ENCODE measurements around the gene CCDC146. TPM values are rescaled to one million over a fixed set of nuclear protein-coding genes. Genes with fewer than 3 reads are reported as not detected.

The CCDC146 gene
- total and polyA plus RNA-seq, 9 of the 15 experiments (the other 6 are each of a cell fraction or from before 2014, with no cell fraction given): 0.10 to 0.98 (median 0.26) TPM; not detected in 1

DNA sequence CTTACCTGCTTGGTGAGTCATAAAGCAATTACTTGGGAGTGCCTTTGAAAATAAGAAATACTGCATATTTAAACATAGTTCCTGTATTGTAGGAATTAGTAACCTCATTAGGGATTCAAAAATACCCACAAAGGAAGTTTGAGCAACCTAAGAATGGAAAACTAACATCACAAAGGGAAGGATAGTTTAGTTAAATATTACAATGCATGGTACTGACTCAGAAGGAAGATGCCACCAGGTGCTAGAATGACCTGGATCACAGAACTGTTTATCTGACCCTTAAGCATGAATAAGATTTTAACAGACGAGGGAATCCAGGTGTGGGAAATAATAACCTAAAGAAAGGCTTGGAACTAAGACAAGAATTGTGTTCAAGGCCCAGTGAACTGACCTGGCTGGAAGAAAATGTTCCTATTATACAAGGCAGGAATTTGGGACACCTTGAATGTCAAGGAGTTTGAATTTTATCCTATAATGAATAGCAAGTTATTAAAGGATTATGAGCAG, 187.4 kb downstream of the CCDC146 start:
- 0% methylated on average over 1 of the region's 1 CpG for WGBS (ENCODE audit: insufficient coverage, low coverage, missing lambda C conversion rate)
- no peaks in the 10 kb centered on the region; a peak in 1 of 5 replicates for H3K4me1 ChIP-seq (replicated peaks in 1 of 2; ENCODE audit: control insufficient read depth in 2 of 2, insufficient read depth in 2 of 2, low read length in 2 of 2)
- no peaks in the 10 kb centered on the region for H3K9me3 ChIP-seq (replicated peaks; ENCODE audit: control insufficient read depth, insufficient read depth, low read depth, low read length)
- H3K27ac ChIP-seq (ENCODE audit: extremely low read depth, low read depth, low read length): no peak overlapping the region
- TF ChIP-seq TCF7L2 (IDR thresholded peaks at IDR 0.05; ENCODE audit: low read depth, low read length) (no peak), HNRNPH1 (optimal IDR thresholded peaks at IDR 0.05; ENCODE audit: low read depth, low read length) (no peak), TEAD2 (tag; IDR thresholded peaks at IDR 0.05) (no peak), ATF7 (IDR thresholded peaks at IDR 0.05) (no peak), ZBTB7A (IDR thresholded peaks at IDR 0.05; ENCODE audit: borderline replicate concordance, control insufficient read depth, low read depth, low read length) (no peak), PHB2 (IDR thresholded peaks at IDR 0.05; ENCODE audit: low read depth) (no peak), POU5F1 (IDR thresholded peaks at IDR 0.05; ENCODE audit: borderline replicate concordance, low read depth, low read length, partially characterized antibody) (no peak), STAT5A (IDR thresholded peaks at IDR 0.05; ENCODE audit: borderline replicate concordance, low read length) (no peak), RBBP5 (IDR thresholded peaks at IDR 0.05; ENCODE audit: borderline replicate concordance, insufficient read depth, low read length, poor library complexity, severe bottlenecking) (no peak), HOXB6 (CRISPR knock-in tag; IDR thresholded peaks at IDR 0.05; ENCODE audit: borderline replicate concordance) (no peak), HDAC8 (tag; IDR thresholded peaks at IDR 0.05) (no peak), POLR2H (tag; IDR thresholded peaks at IDR 0.05; ENCODE audit: low read depth) (no peak), WHSC1 (IDR thresholded peaks at IDR 0.05; ENCODE audit: low read length) (no peak), TRIM28 (IDR thresholded peaks at IDR 0.05) (no peak)
- TF ChIP-seq, protein P1, sequence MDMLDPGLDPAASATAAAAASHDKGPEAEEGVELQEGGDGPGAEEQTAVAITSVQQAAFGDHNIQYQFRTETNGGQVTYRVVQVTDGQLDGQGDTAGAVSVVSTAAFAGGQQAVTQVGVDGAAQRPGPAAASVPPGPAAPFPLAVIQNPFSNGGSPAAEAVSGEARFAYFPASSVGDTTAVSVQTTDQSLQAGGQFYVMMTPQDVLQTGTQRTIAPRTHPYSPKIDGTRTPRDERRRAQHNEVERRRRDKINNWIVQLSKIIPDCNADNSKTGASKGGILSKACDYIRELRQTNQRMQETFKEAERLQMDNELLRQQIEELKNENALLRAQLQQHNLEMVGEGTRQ (CRISPR knock-in tag; IDR thresholded peaks at IDR 0.05): no peak
- TF ChIP-seq, protein P2, sequence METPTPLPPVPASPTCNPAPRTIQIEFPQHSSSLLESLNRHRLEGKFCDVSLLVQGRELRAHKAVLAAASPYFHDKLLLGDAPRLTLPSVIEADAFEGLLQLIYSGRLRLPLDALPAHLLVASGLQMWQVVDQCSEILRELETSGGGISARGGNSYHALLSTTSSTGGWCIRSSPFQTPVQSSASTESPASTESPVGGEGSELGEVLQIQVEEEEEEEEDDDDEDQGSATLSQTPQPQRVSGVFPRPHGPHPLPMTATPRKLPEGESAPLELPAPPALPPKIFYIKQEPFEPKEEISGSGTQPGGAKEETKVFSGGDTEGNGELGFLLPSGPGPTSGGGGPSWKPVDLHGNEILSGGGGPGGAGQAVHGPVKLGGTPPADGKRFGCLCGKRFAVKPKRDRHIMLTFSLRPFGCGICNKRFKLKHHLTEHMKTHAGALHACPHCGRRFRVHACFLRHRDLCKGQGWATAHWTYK (CRISPR knock-in tag; IDR thresholded peaks at IDR 0.05): no peak
- TF ChIP-seq, protein P3, sequence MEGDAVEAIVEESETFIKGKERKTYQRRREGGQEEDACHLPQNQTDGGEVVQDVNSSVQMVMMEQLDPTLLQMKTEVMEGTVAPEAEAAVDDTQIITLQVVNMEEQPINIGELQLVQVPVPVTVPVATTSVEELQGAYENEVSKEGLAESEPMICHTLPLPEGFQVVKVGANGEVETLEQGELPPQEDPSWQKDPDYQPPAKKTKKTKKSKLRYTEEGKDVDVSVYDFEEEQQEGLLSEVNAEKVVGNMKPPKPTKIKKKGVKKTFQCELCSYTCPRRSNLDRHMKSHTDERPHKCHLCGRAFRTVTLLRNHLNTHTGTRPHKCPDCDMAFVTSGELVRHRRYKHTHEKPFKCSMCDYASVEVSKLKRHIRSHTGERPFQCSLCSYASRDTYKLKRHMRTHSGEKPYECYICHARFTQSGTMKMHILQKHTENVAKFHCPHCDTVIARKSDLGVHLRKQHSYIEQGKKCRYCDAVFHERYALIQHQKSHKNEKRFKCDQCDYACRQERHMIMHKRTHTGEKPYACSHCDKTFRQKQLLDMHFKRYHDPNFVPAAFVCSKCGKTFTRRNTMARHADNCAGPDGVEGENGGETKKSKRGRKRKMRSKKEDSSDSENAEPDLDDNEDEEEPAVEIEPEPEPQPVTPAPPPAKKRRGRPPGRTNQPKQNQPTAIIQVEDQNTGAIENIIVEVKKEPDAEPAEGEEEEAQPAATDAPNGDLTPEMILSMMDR (IDR thresholded peaks at IDR 0.05 in 2 of 3, conservative IDR thresholded peaks at IDR 0.05 in 1 of 3; ENCODE audit: insufficient read depth in 2 of 3, low read depth in 1 of 3, low read length in 3 of 3): no peak
- TF ChIP-seq, protein P4, sequence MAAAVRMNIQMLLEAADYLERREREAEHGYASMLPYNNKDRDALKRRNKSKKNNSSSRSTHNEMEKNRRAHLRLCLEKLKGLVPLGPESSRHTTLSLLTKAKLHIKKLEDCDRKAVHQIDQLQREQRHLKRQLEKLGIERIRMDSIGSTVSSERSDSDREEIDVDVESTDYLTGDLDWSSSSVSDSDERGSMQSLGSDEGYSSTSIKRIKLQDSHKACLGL (CRISPR knock-in tag; IDR thresholded peaks at IDR 0.05; ENCODE audit: borderline replicate concordance, poor library complexity, severe bottlenecking): no peak
- H3K9me1 ChIP-seq (ENCODE audit: control insufficient read depth, insufficient read depth, low read length): no peaks in the 10 kb centered on the region
- intact Hi-C loops (cut with micrococcal nuclease) (no loop called here), in situ Hi-C loops (cut with MboI) (no loop called here)
- H4K20me1 ChIP-seq (replicated peaks; ENCODE audit: control insufficient read depth, insufficient read depth, low read length): no peaks in the 10 kb centered on the region
- ChIA-PET CTCF (ENCODE audit: low intra/inter-chr PET ratio) (no interaction called here), POLR2A (no interaction called here)
- BruUV-seq (replicated peaks): no TSS peak
- peaks cover 12 to 20% of the 10 kb centered on the region in 2 experiments; a peak in 4 of 5 replicates for H3K27me3 ChIP-seq (ENCODE audit: control insufficient read depth in 2 of 2, insufficient read depth in 2 of 2, low read length in 2 of 2)
- no peaks in the 10 kb centered on the region for H3K79me2 ChIP-seq (ENCODE audit: control insufficient read depth, insufficient read depth, low read length)
- no peak overlapping the region for H3K4me3 ChIP-seq
- H3K9ac ChIP-seq (ENCODE audit: insufficient read depth in 1 of 2, low read depth in 2 of 2, low read length in 2 of 2): no peak overlapping the region
- no peak overlapping the region for H3K4me2 ChIP-seq (ENCODE audit: insufficient read depth, low read length)
- H2AFZ ChIP-seq (ENCODE audit: low read depth, low read length): no peak overlapping the region
- no peak for DNase-seq (ENCODE audit: extremely low read depth in 1 of 4, low spot score in 3 of 4)
- no peak for FAIRE-seq
- H3K36me3 ChIP-seq (ENCODE audit: control insufficient read depth, insufficient read depth, low read length): no peaks in the 10 kb centered on the region
- no peak for ATAC-seq

Data from K562 (cell line).